Large intestine (tissue), 3 donors: ENCODE data around the gene LASP1NB.

ENCODE experiments used
- DNase-seq, 2 donors: peaks; one replicate each; pipeline versions ENCODE4 v3.0.0 to v3.0.0-alpha.2; 2013
- H3K27ac ChIP-seq: one replicate; pipeline ENCODE4 v1.5.1; 2013; ENCODE audit warnings: low read length
- H3K27me3 ChIP-seq: 2 replicates; pipeline ENCODE4 v1.6.1; 2013; ENCODE audit warnings: low read length; ENCODE audit not compliant: control insufficient read depth, insufficient read depth
- H3K36me3 ChIP-seq: 2 replicates; pipeline ENCODE4 v1.6.1; 2013; ENCODE audit warnings: low read length; ENCODE audit not compliant: control insufficient read depth, insufficient read depth
- H3K4me1 ChIP-seq: one replicate; pipeline ENCODE4 v1.6.1; 2013; ENCODE audit warnings: low read length; ENCODE audit not compliant: control insufficient read depth, insufficient read depth
- H3K4me3 ChIP-seq: one replicate; pipeline ENCODE4 v1.5.1; 2013; ENCODE audit warnings: low read length
- H3K9me3 ChIP-seq: one replicate; pipeline ENCODE4 v1.6.1; 2013; ENCODE audit warnings: mild to moderate bottlenecking, low read depth, low read length, moderate library complexity; ENCODE audit not compliant: control insufficient read depth
- WGBS: methylation state at CpG from one replicate; pipeline ENCODE4 v1.1.5; 2013; ENCODE audit warnings: low lambda C conversion rate; ENCODE audit not compliant: insufficient coverage; 5-methylcytosine and 5-hydroxymethylcytosine counted together

Gene LASP1NB

GRCh38 chr17:38925263-38925995 is at the start of gene LASP1NB:
Gene LASP1NB (plus strand): TSS chr17:38925614.
- Histone ChIP-seq H3K9me3 (no peaks in the 10 kb centered on the region), H3K36me3 (peaks cover 9% of the 10 kb centered on the region), H3K27ac (no peak within 1 kb of the TSS), H3K4me3 (no peak within 1 kb of the TSS), H3K27me3 (no peaks in the 10 kb centered on the region), H3K4me1 (peaks cover 10% of the 10 kb centered on the region)
- DNase-seq = peak in 1 of 2 donors; percentile 45
- 48% methylated on average over 5 of the region's 14 CpGs for WGBS

GRCh38 chr17:38877130-38877851 is 48.1 kb upstream of the LASP1NB start:
- DNase-seq = no peak
- Histone ChIP-seq H3K9me3 (no peaks in the 10 kb centered on the region), H3K27ac (no peak overlapping the region), H3K4me1 (peaks cover 74% of the 10 kb centered on the region), H3K4me3 (no peak overlapping the region), H3K36me3 (peaks cover 61% of the 10 kb centered on the region), H3K27me3 (no peaks in the 10 kb centered on the region)
- WGBS = no CpG with 5 or more reads among the region's 7 CpGs

GRCh38 chr17:38879878-38880665 is 45.3 kb upstream of the LASP1NB start:
- H3K27ac ChIP-seq = peak overlapping the region; percentile 25
- H3K4me1 ChIP-seq = peaks cover 69% of the 10 kb centered on the region
- peak in 1 of 2 donors; percentile 55 for DNase-seq
- peaks cover 70% of the 10 kb centered on the region for H3K36me3 ChIP-seq
- H3K4me3 ChIP-seq = no peak overlapping the region
- no peaks in the 10 kb centered on the region for H3K9me3 ChIP-seq
- WGBS = no CpG with 5 or more reads among the region's 6 CpGs
- H3K27me3 ChIP-seq = no peaks in the 10 kb centered on the region

GRCh38 chr17:38881600-38882191 is 43.7 kb upstream of the LASP1NB start:
- Histone ChIP-seq H3K27ac (peak overlapping the region; percentile 25), H3K27me3 (no peaks in the 10 kb centered on the region), H3K36me3 (peaks cover 70% of the 10 kb centered on the region), H3K4me1 (peaks cover 78% of the 10 kb centered on the region), H3K9me3 (no peaks in the 10 kb centered on the region), H3K4me3 (no peak overlapping the region)
- DNase-seq = peak; percentile 70 to 82
- WGBS = no CpG with 5 or more reads among the region's 8 CpGs

GRCh38 chr17:38882870-38883269 is 42.5 kb upstream of the LASP1NB start:
- Histone ChIP-seq H3K4me3 (no peak overlapping the region), H3K27ac (peak overlapping the region; percentile 94), H3K36me3 (peaks cover 71% of the 10 kb centered on the region), H3K9me3 (no peaks in the 10 kb centered on the region), H3K27me3 (no peaks in the 10 kb centered on the region), H3K4me1 (peaks cover 75% of the 10 kb centered on the region)
- no CpG with 5 or more reads among the region's 2 CpGs for WGBS
- no peak for DNase-seq

- Histone ChIP-seq H3K9me3 (no peaks in the 10 kb centered on the region), H3K36me3 (peaks cover 70% of the 10 kb centered on the region), H3K4me1 (peaks cover 71% of the 10 kb centered on the region), H3K4me3 (no peak overlapping the region), H3K27me3 (no peaks in the 10 kb centered on the region), H3K27ac (peak overlapping the region; percentile 94)
- DNase-seq = peak in 1 of 2 donors; percentile 22
- WGBS = 62% methylated on average over 4 of the region's 19 CpGs
These were observed 41.6 kb upstream of the LASP1NB start for GRCh38 chr17:38883592-38884526.

GRCh38 chr17:38885044-38885727 is 40.2 kb upstream of the LASP1NB start:
- Histone ChIP-seq H3K36me3 (peaks cover 70% of the 10 kb centered on the region), H3K4me1 (peaks cover 67% of the 10 kb centered on the region)

GRCh38 chr17:38885728-38886642 is 39.4 kb upstream of the LASP1NB start:
- peak overlapping the region; percentile 94 for H3K27ac ChIP-seq
- no peaks in the 10 kb centered on the region for H3K9me3 ChIP-seq
- H3K27me3 ChIP-seq = no peaks in the 10 kb centered on the region
- peaks cover 59% of the 10 kb centered on the region for H3K4me1 ChIP-seq
- peak in 1 of 2 donors; percentile 51 for DNase-seq
- no peak overlapping the region for H3K4me3 ChIP-seq
- H3K36me3 ChIP-seq = peaks cover 70% of the 10 kb centered on the region
- WGBS = 40% methylated on average over 1 of the region's 11 CpGs

More at GRCh38 chr17:38885044-38885727, 40.2 kb upstream of the LASP1NB start:
- no peak overlapping the region for H3K4me3 ChIP-seq
- no peaks in the 10 kb centered on the region for H3K9me3 ChIP-seq
- H3K27ac ChIP-seq = peak overlapping the region; percentile 94
- no peaks in the 10 kb centered on the region for H3K27me3 ChIP-seq
- peak; percentile 91 to 96 for DNase-seq
- WGBS = 100% methylated on average over 1 of the region's 9 CpGs
